ENCODE measurements around the gene CAPN14. TPM values are rescaled to one million over a fixed set of nuclear protein-coding genes. Genes with fewer than 3 reads are reported as not detected.

Gene CAPN14
- total RNA-seq, 6 donors from 2014 or later, result 0.11 to 1.0 (median 0.27) TPM

DNA sequence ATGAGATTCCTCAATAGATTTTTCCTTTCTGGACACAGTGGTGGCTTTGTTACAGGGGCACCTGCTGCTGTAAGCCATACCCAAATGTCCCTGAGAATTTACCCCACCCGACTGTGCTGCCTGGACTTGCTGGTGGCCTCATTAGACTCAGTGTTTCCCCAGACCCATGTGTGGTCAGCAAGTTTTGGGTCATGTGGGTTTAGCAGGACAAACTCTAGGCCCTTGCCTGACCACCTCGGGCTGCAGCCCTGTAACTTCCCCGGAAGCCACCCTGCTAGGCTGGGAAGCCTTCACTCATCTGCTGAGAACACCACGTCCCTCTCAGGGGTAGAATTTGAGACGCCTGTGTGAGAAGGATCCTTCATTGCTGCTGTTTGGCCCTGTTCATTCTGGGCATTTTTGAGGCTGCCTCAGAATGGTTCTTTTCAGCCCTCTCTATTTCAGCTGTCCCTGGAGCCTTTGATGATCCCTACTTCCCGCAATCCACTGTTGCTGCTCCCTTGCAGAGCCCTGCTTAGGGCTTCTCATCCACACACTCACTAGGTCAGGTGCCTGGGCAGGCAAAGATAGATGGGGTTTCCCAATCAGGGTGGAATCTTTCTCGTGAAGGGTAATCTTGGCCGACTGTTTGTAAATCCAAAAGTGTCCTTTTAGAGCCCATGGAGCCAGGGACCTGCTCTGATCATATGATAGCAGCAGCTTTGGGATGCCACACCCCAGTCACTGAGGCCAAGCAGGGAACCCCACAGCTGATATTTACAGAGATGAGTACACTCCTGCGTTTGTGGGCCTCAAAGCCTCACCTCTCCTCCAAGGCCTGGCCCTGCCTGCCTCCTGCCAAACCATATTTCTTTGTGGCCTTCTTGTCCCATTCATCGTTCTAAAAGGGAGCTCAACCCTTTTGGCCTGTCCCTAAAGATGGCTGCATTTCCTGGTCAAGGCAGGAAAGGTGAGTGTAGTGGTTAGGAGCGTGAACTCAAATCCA lies 23.4 kb upstream of the CAPN14 start:
- Histone ChIP-seq H3K9me3 (no peaks in the 10 kb centered on the region), H3K36me3 (peaks cover 0 to 9% (median 0%) of the 10 kb centered on the region in 4 donors), H3K27me3 (no peaks in the 10 kb centered on the region), H3K4me3 (no peak overlapping the region), H3K27ac (peak overlapping the region; percentile 10 to 75 (median 53)), H3K4me1 (peaks cover 0 to 19% (median 6%) of the 10 kb centered on the region in 4 donors)
- 74 to 80% methylated on average over 11 of the region's 11 CpGs for WGBS, 2 donors
- peak in 1 of 2 donors; percentile 5 for DNase-seq
- no peak for ATAC-seq (ENCODE audit: low FRiP score in 2 of 2)
- TF ChIP-seq, protein P1, sequence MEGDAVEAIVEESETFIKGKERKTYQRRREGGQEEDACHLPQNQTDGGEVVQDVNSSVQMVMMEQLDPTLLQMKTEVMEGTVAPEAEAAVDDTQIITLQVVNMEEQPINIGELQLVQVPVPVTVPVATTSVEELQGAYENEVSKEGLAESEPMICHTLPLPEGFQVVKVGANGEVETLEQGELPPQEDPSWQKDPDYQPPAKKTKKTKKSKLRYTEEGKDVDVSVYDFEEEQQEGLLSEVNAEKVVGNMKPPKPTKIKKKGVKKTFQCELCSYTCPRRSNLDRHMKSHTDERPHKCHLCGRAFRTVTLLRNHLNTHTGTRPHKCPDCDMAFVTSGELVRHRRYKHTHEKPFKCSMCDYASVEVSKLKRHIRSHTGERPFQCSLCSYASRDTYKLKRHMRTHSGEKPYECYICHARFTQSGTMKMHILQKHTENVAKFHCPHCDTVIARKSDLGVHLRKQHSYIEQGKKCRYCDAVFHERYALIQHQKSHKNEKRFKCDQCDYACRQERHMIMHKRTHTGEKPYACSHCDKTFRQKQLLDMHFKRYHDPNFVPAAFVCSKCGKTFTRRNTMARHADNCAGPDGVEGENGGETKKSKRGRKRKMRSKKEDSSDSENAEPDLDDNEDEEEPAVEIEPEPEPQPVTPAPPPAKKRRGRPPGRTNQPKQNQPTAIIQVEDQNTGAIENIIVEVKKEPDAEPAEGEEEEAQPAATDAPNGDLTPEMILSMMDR (IDR thresholded peaks at IDR 0.05), result no peak
- no peak for TF ChIP-seq EP300 (IDR thresholded peaks at IDR 0.05)
- no peak for TF ChIP-seq POLR2A (IDR thresholded peaks at IDR 0.05)
- no peak for TF ChIP-seq POLR2AphosphoS5 (IDR thresholded peaks at IDR 0.05)

DNA sequence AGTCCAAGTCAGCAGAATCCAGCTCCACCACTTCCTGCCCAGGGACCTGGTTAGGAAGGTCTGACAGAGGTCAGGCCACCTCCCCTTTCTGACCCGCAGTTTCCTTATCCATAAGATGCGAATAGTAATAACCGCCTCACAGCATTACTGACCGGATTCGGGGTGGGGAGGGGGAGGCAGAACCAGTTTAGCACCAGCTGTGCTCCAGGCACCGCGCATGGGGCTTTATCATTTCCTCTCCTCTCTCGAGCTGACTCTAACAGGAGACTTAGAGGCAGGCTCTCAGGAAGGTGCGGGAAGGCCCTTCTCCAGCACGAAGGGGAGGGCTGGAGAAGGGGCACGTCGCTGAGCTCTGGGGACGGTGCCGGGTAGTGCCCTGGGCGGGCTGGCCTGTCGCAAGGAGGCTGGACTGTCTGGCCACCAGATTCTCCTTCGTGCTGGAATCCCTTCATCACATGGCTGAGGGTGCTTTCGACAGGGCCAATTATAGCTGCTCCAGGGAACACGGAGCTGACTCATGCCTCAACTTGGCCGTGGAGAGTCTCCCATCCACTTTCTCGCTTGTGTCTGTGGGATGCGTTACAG lies 22.4 kb upstream of the CAPN14 start:
- peak in 1 of 2 donors; percentile 53 for DNase-seq
- H3K9me3 ChIP-seq, result no peaks in the 10 kb centered on the region
- ATAC-seq (ENCODE audit: low FRiP score in 2 of 2), result peak; percentile 54 to 74
- H3K36me3 ChIP-seq, result peaks cover 0 to 5% (median 0%) of the 10 kb centered on the region in 4 donors
- H3K27me3 ChIP-seq, result no peaks in the 10 kb centered on the region
- 43 to 54% methylated on average over 11 to 22 of the region's 22 CpGs for WGBS, 2 donors
- peak overlapping the region; percentile 9 to 75 (median 54) for H3K27ac ChIP-seq
- no peak for TF ChIP-seq POLR2AphosphoS5 (IDR thresholded peaks at IDR 0.05)
- TF ChIP-seq, protein P1 (IDR thresholded peaks at IDR 0.05), result no peak
- no peak for TF ChIP-seq POLR2A (IDR thresholded peaks at IDR 0.05)
- no peak for TF ChIP-seq EP300 (IDR thresholded peaks at IDR 0.05)
- H3K4me3 ChIP-seq, result no peak overlapping the region
- peaks cover under 1 to 24% (median 10%) of the 10 kb centered on the region in 4 donors for H3K4me1 ChIP-seq

GRCh38 chr2:31238906-31239592 lies 21.7 kb upstream of the CAPN14 start:
- no peak overlapping the region for H3K4me3 ChIP-seq
- peak overlapping the region; percentile 9 to 75 (median 54) for H3K27ac ChIP-seq
- DNase-seq (peak in 1 of 2 donors; percentile 26), ATAC-seq (ENCODE audit: low FRiP score in 2 of 2) (no peak)
- no peaks in the 10 kb centered on the region for H3K27me3 ChIP-seq
- no peaks in the 10 kb centered on the region for H3K36me3 ChIP-seq
- 75 to 96% methylated on average over 12 to 13 of the region's 13 CpGs for WGBS, 2 donors
- TF ChIP-seq, protein P1 (IDR thresholded peaks at IDR 0.05), result no peak
- no peak for TF ChIP-seq POLR2A (IDR thresholded peaks at IDR 0.05)
- no peak for TF ChIP-seq EP300 (IDR thresholded peaks at IDR 0.05)
- no peak for TF ChIP-seq POLR2AphosphoS5 (IDR thresholded peaks at IDR 0.05)
- peaks cover 6 to 30% (median 14%) of the 10 kb centered on the region in 4 donors for H3K4me1 ChIP-seq
- no peaks in the 10 kb centered on the region for H3K9me3 ChIP-seq

GRCh38 chr2:31238126-31238905 lies 21.0 kb upstream of the CAPN14 start:
- peak overlapping the region in 2 of 4 donors; percentile 55 to 75 for H3K27ac ChIP-seq
- ATAC-seq (ENCODE audit: low FRiP score in 2 of 2) (no peak), DNase-seq (peak in 1 of 2 donors; percentile 17)
- H3K9me3 ChIP-seq, result no peaks in the 10 kb centered on the region
- WGBS, 2 donors, result 73 to 83% methylated on average over 10 of the region's 10 CpGs
- no peaks in the 10 kb centered on the region for H3K36me3 ChIP-seq
- TF ChIP-seq EP300 (IDR thresholded peaks at IDR 0.05), result no peak
- TF ChIP-seq POLR2A (IDR thresholded peaks at IDR 0.05), result no peak
- no peaks in the 10 kb centered on the region for H3K27me3 ChIP-seq
- H3K4me3 ChIP-seq, result no peak overlapping the region
- peaks cover 8 to 35% (median 17%) of the 10 kb centered on the region in 4 donors for H3K4me1 ChIP-seq

Measured in upper lobe of left lung (tissue), 6 donors.